SK-N-SH (cell line): ENCODE measurements around the gene KIF3C. TPM values are rescaled to one million over a fixed set of nuclear protein-coding genes. Genes with fewer than 3 reads are reported as not detected.
"Not testable (repeated sequence)": the region's sequence is repeated elsewhere in the genome, so short reads cannot be mapped to it uniquely, and the experiment has no call there.

Source experiments
- CTCF ChIA-PET: fragments of 300-600, 350-600 bp; formaldehyde crosslinking; extraction: SDS; loops from one replicate; lab custom pipeline; 2021; lab: Yijun Ruan, JAX
- POLR2A ChIA-PET: fragments of 350-600 bp; sonication (Branson Sonifier 250); formaldehyde crosslinking; extraction: SDS; loops from one replicate; lab custom pipeline; 2020; ENCODE audit warnings: antibody characterized with exemption, inconsistent platforms; lab: Yijun Ruan, JAX
- DNase-seq: peaks from one replicate; pipeline ENCODE4 v3.0.0; 2012
- H2AFZ ChIP-seq: fragments of 200-600 bp; sonication (generic); 2 replicates; pipeline ENCODE4 v1.8.1; 2016; ENCODE audit warnings: antibody characterized with exemption, mild to moderate bottlenecking, low read depth
- H3F3A ChIP-seq: fragments of 200-600 bp; sonication (generic); replicated peaks from 2 replicates; pipeline ENCODE3; 2016; ENCODE audit warnings: antibody characterized with exemption, mild to moderate bottlenecking; ENCODE audit not compliant: insufficient read depth
- H3K27ac ChIP-seq, 2 experiments: fragments of 200-500 bp in 1 of 2; fragments of 200-600 bp in 1 of 2; sonication (Bioruptor generic) in 1 of 2; sonication (generic), shearing (Covaris generic) in 1 of 2; 2 replicates each; pipeline versions ENCODE4 v1.5.1 to v1.6.1; 2014 to 2016; ENCODE audit warnings: low read depth in 2 of 2, inconsistent platforms in 1 of 2, low read length in 1 of 2, mild to moderate bottlenecking in 1 of 2, mixed read lengths in 1 of 2
- H3K27me3 ChIP-seq: fragments of 200-600 bp; sonication (generic), shearing (Covaris generic); 2 replicates; pipeline ENCODE4 v1.6.1; 2016; ENCODE audit warnings: mixed run types; ENCODE audit not compliant: insufficient read depth
- H3K36me3 ChIP-seq, 2 experiments: fragments of 200-500 bp in 1 of 2; fragments of 200-600 bp in 1 of 2; sonication (Bioruptor generic) in 1 of 2; sonication (generic) in 1 of 2; replicated peaks in 1 of 2; 2 replicates each; pipeline versions ENCODE3 to v1.5.1; 2014 to 2016; ENCODE audit warnings: low read length in 1 of 2, mild to moderate bottlenecking in 1 of 2; ENCODE audit not compliant: insufficient read depth in 2 of 2, control insufficient read depth in 1 of 2
- H3K4me1 ChIP-seq, 2 experiments: fragments of 200-500 bp in 1 of 2; fragments of 200-600 bp in 1 of 2; sonication (Bioruptor generic) in 1 of 2; sonication (generic), shearing (Covaris generic) in 1 of 2; 2 replicates each; pipeline versions ENCODE4 v1.5.1 to v1.6.1; 2014 to 2016; ENCODE audit warnings: low read depth in 1 of 2, low read length in 1 of 2, mixed run types in 1 of 2; ENCODE audit not compliant: insufficient read depth in 2 of 2, control insufficient read depth in 1 of 2
- H3K4me2 ChIP-seq: fragments of 200-600 bp; sonication (generic), shearing (Covaris generic); 2 replicates; pipeline ENCODE4 v1.6.1; 2017; ENCODE audit warnings: mixed run types
- H3K4me3 ChIP-seq, 2 experiments: fragments of 200-500 bp in 1 of 2; fragments of 200-600 bp in 1 of 2; sonication (Bioruptor generic) in 1 of 2; sonication (generic), shearing (Covaris generic) in 1 of 2; 2 replicates each; pipeline versions ENCODE4 v1.5.1 to v1.8.1; 2014 to 2016; ENCODE audit warnings: low read depth in 2 of 2, inconsistent platforms in 1 of 2, low read length in 1 of 2, mild to moderate bottlenecking in 1 of 2, mixed read lengths in 1 of 2, moderate library complexity in 1 of 2
- H3K79me2 ChIP-seq: fragments of 200-600 bp; sonication (generic); 2 replicates; pipeline ENCODE4 v1.8.1; 2017; ENCODE audit warnings: mild to moderate bottlenecking; ENCODE audit not compliant: insufficient read depth
- H3K9ac ChIP-seq: fragments of 200-600 bp; sonication (generic); 2 replicates; pipeline ENCODE4 v1.6.1; 2017; ENCODE audit warnings: mixed run types
- H3K9me2 ChIP-seq: fragments of 200-600 bp; sonication (generic); 2 replicates; pipeline ENCODE4 v1.6.1; 2017; ENCODE audit warnings: mixed run types
- H3K9me3 ChIP-seq: fragments of 200-600 bp; sonication (generic); 2 replicates; pipeline ENCODE4 v1.6.1; 2017; ENCODE audit warnings: mixed run types, mild to moderate bottlenecking, moderate library complexity
- H4K20me1 ChIP-seq: fragments of 200-600 bp; sonication (generic); 2 replicates; pipeline ENCODE4 v1.6.1; 2017; ENCODE audit warnings: mild to moderate bottlenecking, mixed run types; ENCODE audit not compliant: insufficient read depth
- EZH2phosphoT487 ChIP-seq: fragments of 200-600 bp; sonication (generic); IDR thresholded peaks from 2 replicates; pipeline ENCODE4 v1.6.1; 2017; ENCODE audit warnings: low read depth, mixed run types, mild to moderate bottlenecking, antibody characterized with exemption, moderate library complexity, borderline replicate concordance
- FOXM1 ChIP-seq: IDR thresholded peaks from 2 replicates; pipeline ENCODE4 v1.4.0; 2012; ENCODE audit warnings: low read depth, mild to moderate bottlenecking
- GABPA ChIP-seq: IDR thresholded peaks from 2 replicates; pipeline ENCODE4 v1.4.0; 2012; ENCODE audit warnings: low read depth, mild to moderate bottlenecking
- JUND ChIP-seq: IDR thresholded peaks from 2 replicates; pipeline ENCODE4 v1.4.0; 2012
- POLR2AphosphoS5 ChIP-seq: IDR thresholded peaks from 2 replicates; pipeline ENCODE4 v1.6.1; 2012; ENCODE audit warnings: low read depth, low read length
- SIN3A ChIP-seq: IDR thresholded peaks from 2 replicates; pipeline ENCODE4 v1.6.1; 2012; ENCODE audit warnings: low read depth, mild to moderate bottlenecking, low read length, moderate library complexity, borderline replicate concordance
- SMC3 ChIP-seq: IDR thresholded peaks from 2 replicates; pipeline ENCODE4 v1.6.1; 2012; ENCODE audit warnings: low read depth, low read length, improper control_type of control experiment
- WGBS: methylation state at CpG from one replicate; pipeline ENCODE4 v1.1.6; 2017; ENCODE audit warnings: low lambda C conversion rate; 5-methylcytosine and 5-hydroxymethylcytosine counted together
- polyA plus RNA-seq, 3 experiments: library from polyadenylated mRNA; depleted of rRNA; stranded (reverse); fragments of >200 nt; gene quantifications; 2 replicates each; pipeline ENCODE4 v1.2.3, GENCODE V29; 2012
- TF ChIP-seq, protein P1 (sequence below): fragments of 150-350 bp; IDR thresholded peaks from 2 replicates; pipeline ENCODE4 v1.6.1; 2017; ENCODE audit warnings: antibody characterized with exemption, low read length, low read depth, borderline replicate concordance

Gene KIF3C
- polyA plus RNA-seq, 1 of the 3 experiments (the other 2 are of a cell fraction), result 29.5 TPM

- TF ChIP-seq EZH2phosphoT487, result no peak
- TF ChIP-seq JUND, result no peak
- TF ChIP-seq SIN3A, result no peak
- TF ChIP-seq, protein P1, sequence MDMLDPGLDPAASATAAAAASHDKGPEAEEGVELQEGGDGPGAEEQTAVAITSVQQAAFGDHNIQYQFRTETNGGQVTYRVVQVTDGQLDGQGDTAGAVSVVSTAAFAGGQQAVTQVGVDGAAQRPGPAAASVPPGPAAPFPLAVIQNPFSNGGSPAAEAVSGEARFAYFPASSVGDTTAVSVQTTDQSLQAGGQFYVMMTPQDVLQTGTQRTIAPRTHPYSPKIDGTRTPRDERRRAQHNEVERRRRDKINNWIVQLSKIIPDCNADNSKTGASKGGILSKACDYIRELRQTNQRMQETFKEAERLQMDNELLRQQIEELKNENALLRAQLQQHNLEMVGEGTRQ, result no peak
- TF ChIP-seq FOXM1, result no peak
- no peak for TF ChIP-seq SMC3
- no peak for TF ChIP-seq POLR2AphosphoS5
- no peak for TF ChIP-seq GABPA
These were observed 64.5 kb downstream of the KIF3C start (continued) for GRCh38 chr2:25917832-25918231.

- H3K9me2 ChIP-seq, H2AFZ ChIP-seq, POLR2A ChIA-PET, H3K27me3 ChIP-seq, H3K27ac ChIP-seq, H3K9ac ChIP-seq, H3K79me2 ChIP-seq, H3K36me3 ChIP-seq, H3K9me3 ChIP-seq, H3K4me2 ChIP-seq, H4K20me1 ChIP-seq, DNase-seq, H3F3A ChIP-seq, H3K4me3 ChIP-seq: not testable (repeated sequence)
- 74% methylated on average over 7 of the region's 7 CpGs for WGBS
- peaks cover 7 to 11% of the 10 kb centered on the region in 2 experiments; a peak in 2 of 4 replicates for H3K4me1 ChIP-seq
- CTCF ChIA-PET, result interaction anchor here (1.0 to 1.7 kb wide), 4 partner anchors 20 to 40 kb away, joined by 3 to 5 read pairs (median 4); partner anchors contain the start of gene ASXL2
These were observed 64.9 kb downstream of the KIF3C start for GRCh38 chr2:25917411-25917810.

DNA sequence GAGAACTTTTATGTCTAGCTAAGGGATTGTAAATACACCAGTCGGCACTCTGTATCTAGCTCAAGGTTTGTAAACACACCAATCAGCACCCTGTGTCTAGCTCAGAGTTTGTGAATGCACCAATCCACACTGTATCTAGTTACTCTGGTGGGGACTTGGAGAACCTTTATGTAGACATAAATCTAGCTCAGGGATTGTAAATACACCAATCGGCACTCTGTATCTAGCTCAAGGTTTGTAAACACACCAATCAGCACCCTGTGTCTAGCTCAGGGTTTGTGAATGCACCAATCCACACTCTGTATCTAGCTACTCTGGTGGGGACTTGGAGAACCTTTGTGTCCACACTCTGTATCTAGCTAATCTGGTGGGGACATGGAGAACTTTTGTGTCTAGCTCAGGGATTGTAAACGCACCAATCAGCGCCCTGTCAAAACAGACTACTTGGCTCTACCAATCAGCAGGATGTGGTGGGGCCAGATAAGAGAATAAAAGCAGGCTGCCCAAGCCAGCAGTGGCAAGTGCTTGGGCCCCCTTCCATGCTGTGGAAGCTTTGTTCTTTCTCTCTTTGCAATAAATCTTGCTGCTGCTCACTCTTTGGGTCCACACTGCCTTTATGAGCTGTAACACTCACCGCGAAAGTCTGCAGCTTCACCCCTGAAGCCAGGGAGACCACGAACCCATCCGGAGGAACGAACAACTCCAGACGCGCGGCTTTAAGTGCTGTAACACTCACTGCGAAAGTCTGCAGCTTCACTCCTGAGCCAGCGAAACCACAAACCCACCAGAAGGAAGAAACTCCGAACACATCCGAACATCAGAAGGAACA, 66.1 kb downstream of the KIF3C start:
- not testable (repeated sequence) for H3F3A ChIP-seq, H4K20me1 ChIP-seq, H3K27ac ChIP-seq, H3K4me2 ChIP-seq, H3K9me2 ChIP-seq, H3K9ac ChIP-seq, H3K27me3 ChIP-seq, H2AFZ ChIP-seq, H3K9me3 ChIP-seq, H3K36me3 ChIP-seq, DNase-seq, H3K4me3 ChIP-seq, H3K79me2 ChIP-seq
- ChIA-PET POLR2A (interaction anchor here (1.3 kb wide), 1 partner anchor 37 kb away, joined by 4 read pairs; no protein-coding TSS in a partner anchor), CTCF (interaction anchor here (1.1 kb wide), 1 partner anchor 35 kb away, joined by 3 read pairs; no protein-coding TSS in a partner anchor)
- WGBS, result 90% methylated on average over 16 of the region's 16 CpGs
- peaks cover 7 to 11% of the 10 kb centered on the region in 2 experiments; a peak in 2 of 4 replicates for H3K4me1 ChIP-seq

- CTCF ChIA-PET, H3K4me3 ChIP-seq, H3K36me3 ChIP-seq, H3K79me2 ChIP-seq, H3K27ac ChIP-seq, H3K9me3 ChIP-seq, H3F3A ChIP-seq, H3K27me3 ChIP-seq, H4K20me1 ChIP-seq, H3K9me2 ChIP-seq, H3K4me2 ChIP-seq, H2AFZ ChIP-seq, H3K9ac ChIP-seq, DNase-seq: not testable (repeated sequence)
- WGBS, result 94% methylated on average over 21 of the region's 33 CpGs
- peaks cover 7 to 11% of the 10 kb centered on the region in 2 experiments; a peak in 2 of 4 replicates for H3K4me1 ChIP-seq
- POLR2A ChIA-PET, result interaction anchor here (0.6 to 1.3 kb wide), 2 partner anchors 36 to 37 kb away, joined by 3 to 4 read pairs; no protein-coding TSS in a partner anchor
These were observed 66.9 kb downstream of the KIF3C start for GRCh38 chr2:25915411-25915810.

DNA sequence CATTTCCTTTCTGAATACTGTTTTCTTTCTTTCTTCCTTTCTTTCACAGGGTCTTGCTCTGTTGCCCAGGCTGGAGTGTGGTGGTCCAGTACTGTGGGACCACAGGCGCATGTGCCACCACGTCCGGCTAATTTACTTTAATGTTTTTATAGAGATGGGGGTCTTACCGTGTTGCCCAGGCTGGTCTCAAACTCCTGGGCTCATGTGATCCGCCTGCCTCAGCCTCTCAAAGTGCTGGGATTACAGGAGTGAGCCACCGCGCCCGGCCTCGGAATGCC, 68.7 kb downstream of the KIF3C start:
- H3F3A ChIP-seq, H3K79me2 ChIP-seq, H3K27ac ChIP-seq, CTCF ChIA-PET, H3K4me3 ChIP-seq, H3K36me3 ChIP-seq, H3K9me3 ChIP-seq, H3K4me2 ChIP-seq, H4K20me1 ChIP-seq, H3K9ac ChIP-seq, DNase-seq, H3K9me2 ChIP-seq, H3K27me3 ChIP-seq: not testable (repeated sequence)
- POLR2A ChIA-PET, result interaction anchor here (2.0 kb wide), 1 partner anchor 35 kb away, joined by 5 read pairs; the partner anchor contains the start of gene ASXL2
- Histone ChIP-seq H3K4me1 (peaks cover 7 to 11% of the 10 kb centered on the region in 2 experiments; a peak in 2 of 4 replicates), H2AFZ (peak overlapping the region; percentile 75; the same call in 1 of the 2 replicates)
- 87% methylated on average over 9 of the region's 9 CpGs for WGBS
